Measurements from ENCODE around the gene RASSF4.
A peak's percentile ranks its signal among the peaks of the same experiment; 100 is the strongest.

Gene RASSF4

GRCh38 chr10:44975431-44976331, 16.1 kb downstream of the RASSF4 start:
- no peak for DNase-seq (ENCODE audit: low read depth, low spot score)

- DNase-seq (ENCODE audit: low read depth, low spot score), result no peak
Observed at GRCh38 chr10:44976352-44977198, 17.0 kb downstream of the RASSF4 start.

GRCh38 chr10:44977287-44978212, 17.9 kb downstream of the RASSF4 start:
- DNase-seq (ENCODE audit: low read depth, low spot score), result no peak

- no peak for DNase-seq (ENCODE audit: low read depth, low spot score)
Observed at GRCh38 chr10:44978213-44978569, 18.6 kb downstream of the RASSF4 start.

GRCh38 chr10:44978570-44979280, 19.1 kb downstream of the RASSF4 start, which contains the start of gene DEPP1:
DEPP1 (minus strand) TSS chr10:44978809; CDS start chr10:44978030, 779 bp downstream.
- DNase-seq (ENCODE audit: low read depth, low spot score), result peak; percentile 79

GRCh38 chr10:44979281-44980191, 19.9 kb downstream of the RASSF4 start:
- DNase-seq (ENCODE audit: low read depth, low spot score), result no peak

GRCh38 chr10:44980309-44981171, 20.9 kb downstream of the RASSF4 start:
- DNase-seq (ENCODE audit: low read depth, low spot score), result no peak

- no peak for DNase-seq (ENCODE audit: low read depth, low spot score)
Observed at GRCh38 chr10:44981172-44982113, 21.8 kb downstream of the RASSF4 start.

- DNase-seq (ENCODE audit: low read depth, low spot score), result no peak
Observed at GRCh38 chr10:44982114-44982460, 22.5 kb downstream of the RASSF4 start.

GRCh38 chr10:44982496-44982895, 22.9 kb downstream of the RASSF4 start:
- no peak for DNase-seq (ENCODE audit: low read depth, low spot score)

GRCh38 chr10:44983066-44983894, 23.7 kb downstream of the RASSF4 start:
- DNase-seq (ENCODE audit: low read depth, low spot score), result no peak

GRCh38 chr10:44983895-44984278, 24.3 kb downstream of the RASSF4 start:
- no peak for DNase-seq (ENCODE audit: low read depth, low spot score)

GRCh38 chr10:44984671-44985101, 25.1 kb downstream of the RASSF4 start:
- no peak for DNase-seq (ENCODE audit: low read depth, low spot score)

GRCh38 chr10:44985175-44985681, 25.6 kb downstream of the RASSF4 start:
- DNase-seq (ENCODE audit: low read depth, low spot score), result no peak

GRCh38 chr10:44986179-44986578, 26.6 kb downstream of the RASSF4 start:
- no peak for DNase-seq (ENCODE audit: low read depth, low spot score)

GRCh38 chr10:44986670-44987069, 27.1 kb downstream of the RASSF4 start:
- DNase-seq (ENCODE audit: low read depth, low spot score), result no peak

Measured in brain pericyte (primary cell).